Stimulated activated CD8-positive, alpha-beta memory T cell treated with anti-CD3 and anti-CD28 coated beads, Interleukin-4, amount 100 ng/mL, for 1 hour (primary cell): ENCODE results near the gene FLRT1.
"Not testable (repeated sequence)": the region's sequence is repeated elsewhere in the genome, so short reads cannot be mapped to it uniquely, and the experiment has no call there.

Experiments
- DNase-seq, 2 donors: peaks; one replicate each; pipeline ENCODE4 v3.0.0-alpha.2; 2020; ENCODE audit warnings: low read depth in 2 of 2, low spot score in 1 of 2

FLRT1 gene

DNA sequence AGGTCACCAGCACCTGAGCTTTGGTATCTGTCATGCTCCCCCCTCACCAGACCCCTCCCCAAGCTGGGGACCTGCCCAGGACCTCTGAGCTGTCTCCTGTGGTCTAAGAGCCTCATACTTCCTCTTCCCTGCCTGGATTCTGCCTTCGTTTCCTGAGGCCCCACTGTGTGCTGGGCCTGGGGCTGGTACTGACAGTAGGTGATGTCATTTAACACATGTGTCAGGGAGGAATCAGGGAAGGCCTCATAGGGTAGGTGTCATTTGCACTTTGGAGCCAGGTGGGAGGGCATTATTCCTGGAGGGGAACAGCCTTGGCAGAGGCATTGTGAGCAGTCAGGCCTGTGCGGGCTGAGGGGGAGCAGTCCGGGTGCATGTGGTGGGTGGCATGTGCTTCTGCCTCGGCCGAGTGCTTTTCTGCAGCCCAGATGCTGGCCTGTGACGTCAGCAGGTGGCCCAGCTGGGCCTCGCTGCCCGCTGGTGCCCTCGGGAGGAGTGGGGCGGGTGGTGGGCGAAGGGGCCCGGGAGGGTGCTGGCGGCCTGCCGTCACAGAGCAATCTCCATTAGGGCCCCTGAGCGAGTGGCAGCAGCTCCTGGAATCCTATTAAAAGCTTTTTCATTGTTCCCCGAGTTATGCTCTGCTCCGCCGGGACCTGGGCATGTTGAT, 9.1 kb downstream of the FLRT1 start:
- DNase-seq, result no peak

DNA sequence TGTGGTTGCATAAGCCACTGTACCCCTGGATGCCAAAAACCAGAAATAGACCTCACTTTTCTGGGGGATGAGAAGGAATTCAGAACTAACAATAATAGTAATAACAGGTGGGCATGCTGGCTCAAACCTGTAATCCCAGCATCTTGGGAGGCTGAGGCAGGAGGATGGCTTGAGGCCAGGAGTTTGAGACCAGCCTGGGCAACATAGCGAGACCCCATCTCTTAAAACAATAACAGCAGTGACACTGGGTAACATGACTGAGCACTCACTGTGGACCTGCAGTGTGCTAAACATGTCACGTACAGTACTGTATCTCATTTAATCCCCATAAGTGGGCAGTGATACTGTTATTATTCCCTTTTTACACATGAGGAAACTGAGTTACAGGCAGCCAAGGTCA, 10.0 kb downstream of the FLRT1 start:
- no peak for DNase-seq

DNA sequence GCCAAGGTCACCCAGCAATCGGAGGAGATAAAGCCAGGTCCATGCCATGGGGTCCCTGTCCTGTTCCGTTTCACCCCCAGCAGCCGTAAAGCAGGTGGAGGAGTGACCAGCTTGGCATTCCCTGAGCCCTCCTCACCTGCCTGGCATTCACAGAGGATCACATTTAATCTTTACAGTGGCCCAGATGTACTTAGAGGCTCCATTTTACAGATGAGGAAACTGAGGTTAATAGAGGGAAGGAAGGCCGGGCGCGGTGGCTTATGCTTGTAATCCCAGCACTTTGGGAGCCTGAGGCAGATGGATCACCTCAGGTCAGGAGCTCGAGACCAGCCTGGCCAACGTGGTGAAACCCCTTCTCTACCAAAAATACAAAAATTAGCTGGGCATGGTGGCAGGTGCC, 11.6 kb downstream of the FLRT1 start:
- DNase-seq, result not testable (repeated sequence)

DNA sequence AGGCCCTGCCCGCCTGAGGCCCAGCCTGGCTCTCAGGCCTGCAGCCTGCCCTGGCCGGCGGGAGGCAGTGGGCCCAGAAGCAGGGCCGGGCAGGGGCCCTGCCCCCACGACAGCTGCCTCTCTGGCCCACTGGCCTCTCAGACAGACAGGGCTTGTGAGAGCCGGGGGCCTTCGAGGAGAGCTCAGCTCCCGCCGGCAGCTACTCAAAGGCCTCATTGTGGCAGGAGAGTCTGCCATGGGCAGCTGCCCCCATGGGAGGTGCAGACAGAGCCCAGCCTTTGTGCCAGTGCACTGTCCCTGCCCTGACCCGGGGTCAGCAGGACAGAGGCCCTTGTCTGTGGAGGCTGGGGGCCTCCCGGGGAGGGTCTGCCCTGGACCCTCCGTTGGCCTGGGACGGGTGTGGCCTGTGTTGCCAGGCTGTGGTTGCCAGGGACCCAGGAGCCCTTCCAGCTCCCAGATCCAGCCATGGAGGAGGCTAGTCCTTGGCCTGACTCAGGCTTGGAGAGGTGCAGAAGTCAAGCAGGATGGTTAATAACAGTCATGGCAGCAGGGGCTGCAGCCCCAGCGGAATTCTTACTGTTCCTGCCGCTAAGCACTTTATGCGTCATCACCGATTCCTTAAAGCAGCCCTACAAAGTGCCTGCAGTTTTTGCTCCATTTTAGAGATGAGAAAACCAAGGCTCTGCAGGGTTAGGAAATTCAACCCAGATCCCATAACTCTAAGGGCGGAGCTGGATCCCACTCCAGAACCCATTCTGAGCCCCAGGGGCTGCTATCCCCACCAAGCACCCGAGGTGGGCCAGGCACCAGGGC, 12.5 kb downstream of the FLRT1 start:
- DNase-seq, result no peak

DNA sequence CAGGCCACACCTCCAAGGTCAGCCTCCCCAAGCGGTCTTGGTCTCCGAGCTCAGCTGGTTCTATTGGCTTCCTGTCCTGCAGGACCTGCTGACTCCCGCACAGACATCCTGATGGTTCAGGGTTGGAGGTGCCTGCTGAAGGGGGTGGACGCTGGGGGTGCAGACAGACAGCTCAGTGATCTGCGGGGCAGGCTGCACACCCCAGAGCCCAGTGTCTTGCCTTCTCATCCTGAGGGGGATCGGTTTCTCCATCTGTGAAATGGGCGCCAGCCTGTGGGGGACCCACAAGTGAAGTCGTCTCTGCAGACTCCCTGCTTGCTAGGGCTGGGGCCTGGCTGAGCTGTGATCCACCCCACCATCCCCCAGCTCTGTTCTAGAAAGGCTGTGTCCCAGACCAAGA, 13.8 kb downstream of the FLRT1 start:
- no peak for DNase-seq

DNA sequence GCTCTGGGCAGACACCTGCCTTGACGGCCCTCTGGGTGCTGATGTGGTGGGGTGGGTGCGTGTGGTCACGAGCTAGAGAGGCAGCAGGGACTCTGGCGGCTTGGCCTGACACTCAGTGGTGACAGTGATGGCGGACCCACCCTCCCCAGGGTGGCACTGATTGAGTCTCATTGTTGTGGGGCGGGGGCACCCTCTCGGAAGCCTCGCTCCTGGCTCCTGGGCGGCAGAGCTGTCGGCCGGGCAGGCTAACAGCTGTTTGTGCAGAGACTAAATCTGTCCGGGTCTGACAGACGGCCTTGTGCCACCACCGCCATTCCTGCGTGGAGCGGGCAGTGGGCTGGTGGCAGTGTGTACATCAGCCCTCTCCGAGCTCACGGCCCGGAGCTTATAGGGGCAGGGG, 15.6 kb downstream of the FLRT1 start:
- DNase-seq, result no peak

DNA sequence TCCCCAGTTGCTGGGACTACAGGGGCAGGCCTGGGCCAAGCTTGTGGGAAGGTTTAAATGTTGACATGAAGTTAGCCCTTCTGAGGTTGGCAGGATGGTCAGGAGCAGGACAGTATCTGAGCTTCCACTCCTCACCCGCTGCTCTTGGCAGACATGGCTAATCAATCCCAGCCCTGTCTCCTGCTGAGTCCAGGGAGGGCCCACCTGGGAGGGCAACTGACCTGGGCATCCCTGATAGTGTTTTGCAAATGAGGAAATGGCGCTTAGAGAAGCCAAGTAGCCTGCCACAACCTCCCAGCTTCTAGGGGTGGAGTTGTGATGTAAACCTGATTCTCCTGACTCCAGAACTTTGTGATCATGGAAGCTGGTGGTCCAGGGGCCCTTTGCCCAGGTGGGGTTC, 16.7 kb downstream of the FLRT1 start:
- DNase-seq, result no peak

DNA sequence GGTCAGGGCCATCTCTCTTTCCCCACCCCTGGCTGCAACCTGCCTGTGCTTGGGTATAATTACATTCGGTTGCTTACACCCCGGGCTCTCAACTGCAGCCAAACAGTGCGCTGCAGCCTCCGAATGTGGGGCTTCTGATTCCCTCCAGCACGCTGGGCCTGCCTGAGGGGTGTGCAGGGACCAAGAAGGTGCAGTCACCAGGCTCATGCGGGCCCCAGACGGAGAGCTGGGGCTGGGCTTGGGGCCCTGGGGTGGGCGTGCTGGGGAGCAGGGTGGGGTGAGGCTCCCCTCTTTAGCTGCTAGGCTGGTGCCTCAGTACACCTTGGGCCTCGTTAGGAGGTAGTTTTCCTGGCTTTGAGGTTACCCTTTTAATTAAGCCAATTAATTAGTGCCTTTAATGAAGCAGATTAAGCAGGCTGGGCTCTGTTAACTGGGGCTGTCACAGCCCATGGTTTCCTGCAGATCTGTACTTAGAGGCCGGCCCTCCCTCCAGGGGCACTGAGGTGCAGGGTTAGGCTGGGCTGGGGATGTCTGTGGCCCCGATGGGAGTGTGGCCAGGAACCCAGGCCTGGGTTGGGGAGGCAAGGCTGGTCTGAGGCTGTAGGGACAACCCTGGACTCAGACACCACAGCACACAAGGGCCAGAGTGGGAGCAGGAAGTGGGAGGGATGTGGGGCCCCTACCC, 17.3 kb downstream of the FLRT1 start:
- no peak for DNase-seq

DNA sequence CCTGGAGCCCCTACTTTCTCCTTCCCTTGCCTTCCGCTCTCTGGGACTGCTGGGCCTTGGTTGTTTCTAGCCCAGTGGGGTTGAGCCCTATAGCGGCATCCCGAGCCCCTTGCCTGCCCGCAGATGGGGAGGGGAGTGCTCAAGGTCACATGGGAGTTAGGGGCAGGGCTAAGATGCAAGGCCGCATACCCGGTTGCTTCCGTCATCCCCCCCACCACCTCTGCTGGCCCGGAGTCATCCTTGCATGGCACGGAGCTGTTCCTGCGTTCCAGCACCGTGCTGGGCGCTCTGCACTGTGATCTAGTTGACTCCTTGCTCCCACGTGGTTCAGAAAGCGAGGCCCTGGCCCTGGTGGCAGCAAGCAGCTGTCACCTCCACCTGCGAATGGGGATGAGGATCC, 18.0 kb downstream of the FLRT1 start:
- DNase-seq, result no peak

DNA sequence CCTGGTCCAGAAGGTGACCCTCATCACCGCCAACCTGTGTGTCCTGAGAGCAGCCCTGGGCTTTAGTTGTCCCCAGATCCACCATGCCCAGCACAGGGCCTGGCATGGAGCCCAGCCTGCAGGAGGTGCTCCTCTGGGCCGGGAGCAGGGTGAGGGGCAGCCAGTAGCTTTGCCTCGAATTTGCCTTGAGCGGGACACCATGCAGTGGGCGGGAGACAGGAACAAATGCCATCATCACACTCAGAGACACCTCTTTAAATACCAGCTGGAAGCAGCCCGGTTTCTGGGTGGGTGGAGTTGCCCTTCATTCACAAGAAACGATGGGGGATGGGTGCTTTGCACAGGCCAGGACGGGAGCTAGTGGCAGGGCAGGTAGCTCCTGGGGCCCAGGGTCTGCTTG, 19.3 kb downstream of the FLRT1 start:
- no peak for DNase-seq

DNA sequence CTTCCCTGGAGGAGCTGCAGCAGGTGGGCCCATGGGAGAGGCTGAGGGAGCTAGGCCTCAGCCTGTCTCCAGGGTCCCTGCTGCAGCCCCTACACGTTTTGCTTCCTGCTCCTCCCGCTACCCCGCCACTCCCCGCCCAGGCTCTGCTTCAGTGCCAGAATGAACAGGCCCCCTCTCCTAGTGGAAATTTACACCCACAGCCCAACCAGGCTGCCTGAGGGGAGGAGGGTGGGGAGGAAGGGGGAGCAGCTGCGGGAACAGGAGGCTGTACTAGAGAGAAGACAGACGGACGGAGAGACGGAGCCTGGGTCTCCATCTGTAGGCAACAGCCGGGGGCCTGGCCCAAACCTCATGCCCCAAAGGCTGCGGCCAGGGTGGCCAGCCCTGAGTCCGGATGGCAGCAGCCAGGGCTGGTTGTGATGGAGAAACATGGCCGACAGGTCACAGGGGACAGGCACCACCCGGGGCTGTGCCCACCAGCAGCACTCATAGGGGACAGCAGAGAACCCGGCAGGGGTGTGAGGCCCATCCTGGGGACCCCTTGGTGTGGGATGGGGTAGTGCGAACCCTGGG, 20.6 kb downstream of the FLRT1 start:
- DNase-seq, result no peak

DNA sequence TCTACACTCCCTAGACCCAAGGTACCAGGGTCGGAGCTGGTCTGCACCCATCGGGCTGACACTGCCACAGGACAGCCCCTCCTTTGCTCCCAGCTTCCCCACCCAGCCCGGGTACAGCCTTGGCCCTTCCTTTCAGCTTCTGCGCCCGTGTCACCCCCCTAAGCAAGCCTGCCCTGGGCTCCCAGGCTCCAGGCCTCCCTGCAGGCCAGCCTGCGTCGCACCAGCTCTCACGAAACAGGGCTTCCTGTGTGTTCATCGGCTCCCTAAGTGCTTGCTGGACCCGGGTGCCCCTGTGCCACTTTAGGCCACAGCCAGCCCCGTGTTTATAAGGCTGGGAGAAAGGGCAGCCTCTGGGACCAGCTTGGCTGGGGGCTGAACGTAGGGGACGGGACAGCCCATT, 21.1 kb downstream of the FLRT1 start:
- no peak for DNase-seq

DNA sequence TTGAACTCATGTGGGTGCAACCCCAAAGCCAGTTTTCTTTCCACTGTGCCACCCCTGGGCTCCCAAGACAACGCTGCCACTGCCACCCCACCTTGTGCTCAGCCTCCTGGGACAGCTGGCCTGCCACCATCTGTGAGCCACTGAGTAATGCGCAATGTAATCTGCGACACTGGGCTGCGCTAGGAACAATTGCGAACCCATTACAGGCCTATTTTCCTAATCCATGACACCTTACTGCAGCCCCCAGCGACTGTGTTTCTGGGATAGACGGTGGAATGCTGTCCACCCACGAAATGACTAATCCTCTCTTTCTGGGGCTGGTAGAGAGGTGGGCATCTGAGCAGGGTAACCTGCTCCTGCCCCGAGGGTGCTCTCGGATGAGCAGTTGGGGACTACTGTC, 22.2 kb downstream of the FLRT1 start:
- no peak for DNase-seq

DNA sequence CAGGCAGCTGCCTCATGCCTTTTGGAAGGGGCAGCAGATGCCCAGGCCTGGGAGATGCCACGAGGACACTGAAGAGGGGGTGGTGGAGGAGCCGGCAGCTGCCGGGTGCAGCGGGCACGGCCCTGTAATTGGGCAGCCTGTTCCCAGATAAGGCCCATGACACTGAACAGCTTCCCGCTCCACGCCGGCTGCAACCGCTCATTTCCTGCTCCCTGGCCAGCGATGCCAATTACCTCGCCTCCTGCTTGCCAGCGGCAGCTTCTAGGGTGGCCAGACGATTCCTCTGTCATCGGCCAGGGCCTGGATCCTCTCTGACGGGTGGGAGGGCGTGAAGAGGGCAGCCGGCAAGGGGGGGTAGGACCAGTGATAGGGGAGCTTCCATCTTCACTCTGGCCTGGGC, 22.8 kb downstream of the FLRT1 start:
- DNase-seq, result no peak

DNA sequence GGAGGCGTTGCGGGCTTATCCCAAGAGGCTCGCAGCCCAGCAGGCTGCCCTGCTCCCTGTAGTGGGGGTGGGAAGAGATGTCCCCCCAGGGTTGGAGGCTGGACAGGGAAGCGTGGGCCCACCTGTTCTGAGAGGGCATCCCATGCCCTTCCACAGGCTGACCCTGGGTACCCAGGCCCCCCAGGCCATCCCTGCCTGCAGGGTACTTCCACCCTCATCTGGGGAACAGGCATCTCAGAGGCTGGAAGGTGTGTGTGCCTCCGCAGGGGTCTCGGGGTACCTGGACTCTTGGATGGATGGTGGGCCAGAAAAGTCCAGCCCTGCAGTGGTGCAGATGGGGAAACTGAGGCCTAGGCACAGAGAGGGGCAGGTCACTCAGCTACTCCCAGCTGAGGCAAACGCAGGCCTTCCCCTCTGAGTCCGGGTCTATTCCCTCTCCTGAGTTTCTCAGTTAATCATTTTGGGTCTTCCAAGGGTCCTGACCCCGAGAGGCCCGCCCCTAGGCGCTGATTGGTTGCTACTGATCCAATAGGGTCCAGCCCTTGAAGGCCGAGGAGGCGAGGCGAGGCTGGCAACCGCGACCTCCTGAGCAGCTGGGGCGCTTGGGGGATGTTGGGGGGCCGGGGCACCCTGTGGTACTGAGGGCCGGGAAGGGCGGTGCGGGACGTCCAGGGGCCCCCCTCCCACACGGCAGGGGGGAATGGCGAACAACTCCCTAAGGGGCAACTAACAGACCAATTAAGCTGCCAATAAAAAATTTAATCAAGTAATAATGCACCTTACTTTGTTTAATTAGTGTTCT, 23.8 kb downstream of the FLRT1 start:
- no peak for DNase-seq

DNA sequence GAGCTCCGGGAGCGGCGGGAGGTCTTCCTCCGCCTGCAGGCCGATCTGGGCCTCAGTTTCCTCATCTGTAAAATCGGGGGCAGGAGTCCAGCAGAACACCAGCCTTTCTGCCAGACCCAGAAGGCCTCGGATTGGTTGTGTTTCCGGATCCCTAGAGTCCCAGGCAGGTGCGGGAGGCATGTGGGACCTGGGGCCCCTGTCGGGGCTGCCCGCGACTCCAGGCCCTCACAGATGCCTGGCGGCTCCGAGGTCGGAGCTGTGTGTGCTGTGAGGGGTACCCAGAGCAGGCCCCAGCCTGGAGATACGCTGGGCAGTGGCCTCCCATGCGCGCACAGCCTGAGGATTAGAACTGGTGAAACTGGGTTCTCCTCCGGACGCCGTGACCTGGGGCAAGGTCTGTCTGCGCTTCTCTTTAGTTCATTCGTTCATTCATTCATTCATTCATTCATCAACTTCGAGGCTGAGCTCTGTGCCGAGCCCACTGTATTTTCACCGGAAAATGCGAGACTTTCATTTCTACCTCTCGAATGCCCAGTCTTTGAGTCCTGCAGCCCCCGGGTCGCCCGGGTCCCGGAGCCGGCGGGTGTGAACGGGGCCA, 24.6 kb downstream of the FLRT1 start:
- DNase-seq, result no peak

DNA sequence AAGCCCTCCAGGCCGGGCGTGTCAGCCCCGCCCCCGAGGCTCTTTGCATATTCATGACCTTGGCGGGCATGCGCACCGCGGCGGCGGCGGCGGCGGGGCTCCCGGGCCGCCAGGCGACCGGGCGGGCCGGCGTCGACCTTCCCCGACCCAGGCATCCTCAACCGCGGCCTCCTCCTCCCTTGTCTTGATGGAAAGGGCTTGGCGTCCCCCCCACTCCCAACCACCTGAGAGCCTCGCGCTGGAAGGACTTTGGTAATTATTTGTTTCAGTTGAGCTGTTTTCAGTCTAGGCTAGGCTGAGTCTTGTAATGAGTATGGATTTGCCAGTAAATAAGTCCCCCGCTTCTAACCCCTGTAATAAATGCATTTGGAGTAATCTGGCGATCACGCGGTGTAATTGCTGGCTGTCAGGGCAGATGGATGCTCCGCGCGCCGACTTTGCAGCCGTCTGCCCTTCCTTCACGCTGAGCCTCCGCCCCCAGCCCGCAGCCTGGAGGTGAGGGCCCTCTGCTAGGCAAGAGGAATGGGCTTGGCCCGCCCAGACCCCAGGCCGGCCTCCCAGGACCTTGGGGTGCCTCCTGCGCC, 25.2 kb downstream of the FLRT1 start:
- DNase-seq, result peak in 1 of 2 donors; percentile 18

DNA sequence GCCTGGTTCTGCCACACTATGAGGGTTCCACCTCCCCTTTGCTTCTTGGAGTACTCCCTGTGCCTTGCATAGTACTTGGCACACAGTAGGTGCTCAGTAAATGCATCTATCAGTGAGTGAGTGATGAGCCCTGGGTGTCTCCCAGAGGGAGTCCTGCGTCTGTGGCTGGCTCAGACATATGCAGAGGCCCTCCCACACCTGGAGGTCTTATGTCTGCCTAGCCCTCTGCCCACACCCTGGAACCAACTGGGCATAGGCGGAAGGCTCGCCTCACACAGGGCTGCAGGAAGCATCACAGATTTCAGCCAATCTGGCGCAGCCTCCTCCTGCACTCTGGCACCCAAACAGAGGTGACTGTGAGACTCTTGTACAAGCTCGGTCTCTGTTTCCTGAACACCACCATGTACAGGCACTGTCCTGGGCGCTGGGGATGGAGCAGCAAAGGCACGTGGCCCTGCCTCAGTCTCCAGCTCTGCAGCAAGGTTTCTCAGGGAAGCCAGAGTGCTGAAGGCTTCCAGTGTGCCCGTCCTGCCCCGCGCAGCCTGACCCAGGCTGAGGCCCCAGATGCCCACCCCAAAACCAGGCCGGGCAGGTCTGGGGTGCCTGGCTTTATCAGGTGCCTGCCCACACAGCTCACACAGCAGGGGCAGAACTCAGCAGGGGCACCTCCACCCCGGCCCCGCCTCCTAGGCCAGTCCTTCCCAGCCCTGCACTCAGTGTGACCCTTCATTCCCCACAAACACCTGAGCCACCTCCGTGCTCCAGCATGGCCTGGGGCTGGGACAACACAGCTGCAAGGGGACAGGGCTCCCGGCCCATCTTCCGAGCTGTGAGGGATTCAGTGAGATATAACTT, 26.7 kb downstream of the FLRT1 start:
- no peak for DNase-seq

DNA sequence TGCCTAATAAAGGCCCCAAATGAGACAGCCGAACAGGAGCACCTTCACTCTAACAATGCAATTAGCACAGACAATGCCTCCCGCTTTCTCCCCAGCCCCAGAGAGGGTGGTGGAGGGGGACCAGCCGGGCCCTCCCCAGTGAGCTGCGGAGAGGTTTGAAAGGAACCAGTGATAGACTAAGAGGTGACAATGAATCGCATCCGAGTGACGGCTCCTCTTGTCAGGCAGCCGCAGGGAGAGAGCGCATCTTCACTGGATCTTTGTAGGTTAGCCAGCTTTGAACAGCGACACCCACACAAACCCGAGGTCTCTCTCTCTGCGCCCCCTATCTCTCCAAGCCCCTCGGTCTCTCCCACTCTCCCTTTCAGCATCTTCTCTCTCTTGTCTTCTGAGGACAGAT, 28.0 kb downstream of the FLRT1 start:
- no peak for DNase-seq
